Liver (tissue), 9 donors: Measurements from ENCODE around the gene RALY. TPM values are rescaled to one million over a fixed set of nuclear protein-coding genes. Genes with fewer than 3 reads are reported as not detected.

Experiments
- DNase-seq: peaks from one replicate; pipeline ENCODE4 v3.0.0-alpha.2; 2017; ENCODE audit warnings: low spot score
- H3K27ac ChIP-seq, 2 donors: one replicate each; pipeline ENCODE4 v1.7.0; 2013; ENCODE audit warnings: inconsistent platforms in 2 of 2, low read length in 2 of 2, control low read depth in 1 of 2, low read depth in 1 of 2, mild to moderate bottlenecking in 1 of 2
- H3K27me3 ChIP-seq, 4 donors: one replicate each; pipeline versions ENCODE4 v1.6.1 to v1.7.0; 2013; ENCODE audit warnings: low read length in 3 of 4, inconsistent platforms in 1 of 4, mild to moderate bottlenecking in 1 of 4, moderate library complexity in 1 of 4; ENCODE audit not compliant: control insufficient read depth in 4 of 4, insufficient read depth in 4 of 4
- H3K36me3 ChIP-seq, 4 donors: one replicate each; pipeline versions ENCODE4 v1.6.1 to v1.7.0; 2013; ENCODE audit warnings: low read length in 3 of 4, mild to moderate bottlenecking in 3 of 4, low read depth in 1 of 4, moderate library complexity in 1 of 4; ENCODE audit not compliant: control insufficient read depth in 4 of 4, insufficient read depth in 3 of 4
- H3K4me1 ChIP-seq, 4 donors: one replicate each; pipeline versions ENCODE4 v1.6.1 to v1.7.0; 2013; ENCODE audit warnings: low read length in 3 of 4, mild to moderate bottlenecking in 3 of 4, moderate library complexity in 1 of 4; ENCODE audit not compliant: control insufficient read depth in 4 of 4, insufficient read depth in 4 of 4
- H3K4me3 ChIP-seq, 3 donors: one replicate each; pipeline versions ENCODE4 v1.6.1 to v1.7.0; 2013; ENCODE audit warnings: low read length in 3 of 3, control low read depth in 1 of 3, low read depth in 1 of 3, mild to moderate bottlenecking in 1 of 3
- H3K9ac ChIP-seq, 2 donors: one replicate each; pipeline ENCODE4 v1.7.0; 2013; ENCODE audit warnings: low read length in 2 of 2, mild to moderate bottlenecking in 2 of 2, moderate library complexity in 2 of 2, control low read depth in 1 of 2, low read depth in 1 of 2
- H3K9me3 ChIP-seq, 4 donors: one replicate each; pipeline versions ENCODE4 v1.6.1 to v1.7.0; 2013; ENCODE audit warnings: low read length in 3 of 4; ENCODE audit not compliant: control insufficient read depth in 4 of 4
- ATF3 ChIP-seq: IDR thresholded peaks from 2 replicates; pipeline ENCODE4 v1.6.1; 2016; ENCODE audit warnings: antibody characterized with exemption
- CTCF ChIP-seq: fragments of 150-350 bp; IDR thresholded peaks from 2 replicates; pipeline ENCODE4 v1.5.1; 2017; ENCODE audit warnings: improper control_type of control experiment, low read depth, low read length; ENCODE audit not compliant: missing input control
- EGR1 ChIP-seq, 2 donors: IDR thresholded peaks; 2 replicates each; pipeline ENCODE4 v1.6.1; 2016 to 2018; ENCODE audit warnings: antibody characterized with exemption in 2 of 2, low read depth in 2 of 2
- GABPA ChIP-seq, 2 donors: IDR thresholded peaks in 1 of 2; conservative IDR thresholded peaks in 1 of 2; 2 replicates each; pipeline ENCODE4 v1.6.1; 2016; ENCODE audit warnings: antibody characterized with exemption in 2 of 2, mild to moderate bottlenecking in 1 of 2, moderate library complexity in 1 of 2
- HNF4A ChIP-seq, 2 donors: conservative IDR thresholded peaks; 2 replicates each; pipeline ENCODE4 v1.6.1; 2016; ENCODE audit warnings: antibody characterized with exemption in 2 of 2, mild to moderate bottlenecking in 2 of 2
- HNF4G ChIP-seq: IDR thresholded peaks from 2 replicates; pipeline ENCODE4 v1.6.1; 2016; ENCODE audit warnings: antibody characterized with exemption
- JUND ChIP-seq, 2 donors: IDR thresholded peaks; 2 replicates each; pipeline ENCODE4 v1.6.1; 2016; ENCODE audit warnings: antibody characterized with exemption in 2 of 2
- MAX ChIP-seq: IDR thresholded peaks from 2 replicates; pipeline ENCODE4 v1.6.1; 2016; ENCODE audit warnings: antibody characterized with exemption
- NR2F2 ChIP-seq: IDR thresholded peaks from 2 replicates; pipeline ENCODE4 v1.6.1; 2016; ENCODE audit warnings: antibody characterized with exemption
- RAD21 ChIP-seq, 2 donors: IDR thresholded peaks; 2 replicates each; pipeline ENCODE4 v1.6.1; 2016; ENCODE audit warnings: antibody characterized with exemption in 2 of 2, mild to moderate bottlenecking in 2 of 2
- REST ChIP-seq: IDR thresholded peaks from 2 replicates; pipeline ENCODE4 v1.6.1; 2016; ENCODE audit warnings: antibody characterized with exemption, mild to moderate bottlenecking
- RXRA ChIP-seq, 2 donors: IDR thresholded peaks; 2 replicates each; pipeline ENCODE4 v1.6.1; 2017 to 2018; ENCODE audit warnings: antibody characterized with exemption in 2 of 2, mild to moderate bottlenecking in 1 of 2
- SP1 ChIP-seq: IDR thresholded peaks from 2 replicates; pipeline ENCODE4 v1.6.1; 2018; ENCODE audit warnings: antibody characterized with exemption, mild to moderate bottlenecking
- TAF1 ChIP-seq: conservative IDR thresholded peaks from 2 replicates; pipeline ENCODE4 v1.6.1; 2016; ENCODE audit warnings: antibody characterized with exemption, mild to moderate bottlenecking
- YY1 ChIP-seq: IDR thresholded peaks from 2 replicates; pipeline ENCODE4 v1.6.1; 2016; ENCODE audit warnings: antibody characterized with exemption, mild to moderate bottlenecking
- ZBTB33 ChIP-seq: IDR thresholded peaks from 2 replicates; pipeline ENCODE4 v1.6.1; 2016; ENCODE audit warnings: antibody characterized with exemption
- WGBS: extraction: QIAGEN DNeasy Blood & Tissue Kit; methylation state at CpG from one replicate; pipeline ENCODE4 v1.1.7; 2013; 5-methylcytosine and 5-hydroxymethylcytosine counted together
- polyA plus RNA-seq, 2 donors: library from polyadenylated mRNA; stranded (reverse) in 1 of 2; unstranded in 1 of 2; fragments of 200-250 nt in 1 of 2; fragments of >200 nt in 1 of 2; fragmentation: Nextera tagmentation in 1 of 2; extraction: Ambion mirVana in 1 of 2; gene quantifications; one replicate each; pipeline versions ENCODE4 v1.2.1 to v1.2.3, GENCODE V29; 2013 to 2015
- total RNA-seq, 2 donors: library from RNA; depleted of rRNA; stranded (reverse); fragments of >200 nt; gene quantifications; one replicate each; pipeline ENCODE4 v1.2.3, GENCODE V29; 2014
- donor health status: healthy.
- donor health status: healthy.
- donor health status: healthy.
- donor health status: healthy.
- donor health status: healthy.

Gene RALY
- total and polyA plus RNA-seq, 4 donors, result 23.1 to 47.4 (median 33.3) TPM

GRCh38 chr20:34129518-34130162 lies 135.9 kb downstream of the RALY start:
- Histone ChIP-seq H3K36me3 (no peaks in the 10 kb centered on the region), H3K27me3 (no peaks in the 10 kb centered on the region), H3K9ac (peak overlapping the region in 1 of 2 donors; percentile 20), H3K27ac (no peak overlapping the region), H3K9me3 (no peaks in the 10 kb centered on the region), H3K4me3 (peak overlapping the region in 1 of 3 donors; percentile 26), H3K4me1 (peaks cover 0 to 2% (median 0%) of the 10 kb centered on the region in 4 donors)
- WGBS, result 2% methylated on average over 10 of the region's 10 CpGs
- TF ChIP-seq TAF1 (no peak), ATF3 (no peak), GABPA (IDR thresholded peaks at IDR 0.05 in 1 of 2, conservative IDR thresholded peaks at IDR 0.05 in 1 of 2) (no peak), CTCF (peak; percentile 80), SP1 (no peak), MAX (no peak), NR2F2 (no peak), HNF4A (conservative IDR thresholded peaks at IDR 0.05) (no peak), REST (no peak), EGR1 (IDR thresholded peaks at IDR 0.05; ENCODE audit: low read depth in 2 of 2) (no peak), ZBTB33 (no peak), RAD21 (IDR thresholded peaks at IDR 0.05) (peak; percentile 95 to 97)
- DNase-seq, result peak; percentile 59

GRCh38 chr20:34131491-34131890 lies 137.8 kb downstream of the RALY start:
- WGBS, result 95% methylated on average over 4 of the region's 4 CpGs
- TF ChIP-seq REST, result no peak
- no peak for TF ChIP-seq NR2F2
- no peak for TF ChIP-seq RAD21 (IDR thresholded peaks at IDR 0.05)
- no peak for TF ChIP-seq JUND (IDR thresholded peaks at IDR 0.05)
- no peak for TF ChIP-seq EGR1 (IDR thresholded peaks at IDR 0.05; ENCODE audit: low read depth in 2 of 2)
- no peak for TF ChIP-seq HNF4G
- no peak for TF ChIP-seq ZBTB33
- no peak for TF ChIP-seq MAX
- TF ChIP-seq RXRA (IDR thresholded peaks at IDR 0.05), result no peak
- TF ChIP-seq TAF1, result no peak
- TF ChIP-seq HNF4A (conservative IDR thresholded peaks at IDR 0.05), result no peak
- TF ChIP-seq YY1, result no peak
- TF ChIP-seq SP1, result no peak

More at GRCh38 chr20:34131491-34131890, 137.8 kb downstream of the RALY start:
- H3K4me1 ChIP-seq, result peaks cover 0 to 2% (median 0%) of the 10 kb centered on the region in 4 donors
- H3K9me3 ChIP-seq, result no peaks in the 10 kb centered on the region
- no peak overlapping the region for H3K9ac ChIP-seq
- no peaks in the 10 kb centered on the region for H3K27me3 ChIP-seq
- no peak for DNase-seq
- H3K4me3 ChIP-seq, result no peak overlapping the region
- H3K27ac ChIP-seq, result no peak overlapping the region
- H3K36me3 ChIP-seq, result no peaks in the 10 kb centered on the region
